Motor neuron (in vitro differentiated cells): Measurements from ENCODE around the gene CD53. TPM values are rescaled to one million over a fixed set of nuclear protein-coding genes. Genes with fewer than 3 reads are reported as not detected.
"Not testable (repeated sequence)": the region's sequence is repeated elsewhere in the genome, so short reads cannot be mapped to it uniquely, and the experiment has no call there.

ENCODE experiments used
- ATAC-seq, 8 experiments: fragments of 200-7000 bp; cut with Tn5 transposase; replicated peaks in 6 of 8; 2 replicates each; pipeline ENCODE4 v1.8.0; 2021; ENCODE audit warnings: mild to moderate bottlenecking in 8 of 8, moderate library complexity in 8 of 8
- H3K27ac ChIP-seq, 2 donors: fragments of 250-450 bp; sonication (Bioruptor Pico); 2 replicates each; pipeline ENCODE4 v1.9.0; 2021; ENCODE audit warnings: antibody characterized with exemption in 2 of 2, mild to moderate bottlenecking in 2 of 2, moderate library complexity in 1 of 2
- H3K4me1 ChIP-seq, 2 donors: fragments of 250-450 bp; sonication (Bioruptor Pico); replicated peaks in 1 of 2; 2 replicates each; pipeline ENCODE4 v1.6.1; 2021; ENCODE audit warnings: antibody characterized with exemption in 2 of 2, mild to moderate bottlenecking in 2 of 2, moderate library complexity in 1 of 2
- H3K4me3 ChIP-seq, 5 donors: fragments of 250-450 bp; sonication (Bioruptor Pico); 2 replicates each; pipeline ENCODE4 v1.9.0; 2021; ENCODE audit warnings: antibody characterized with exemption in 5 of 5, mild to moderate bottlenecking in 5 of 5, moderate library complexity in 4 of 5
- WGBS, 10 experiments: fragments of 450-650 bp; shearing (Covaris generic); methylation state at CpG; one replicate each; pipeline ENCODE4 v1.0.0; 2022; 5-methylcytosine and 5-hydroxymethylcytosine counted together
- in situ Hi-C, 9 experiments: fragments of 400-800 bp; cut with MboI; loops; one replicate each; pipeline ENCODE4 v1.15.0; 2021; ENCODE audit warnings: low sequenced_read_pairs in 9 of 9, low pct_unique_long_range_greater_than_20kb in 2 of 9; ENCODE audit not compliant: unreplicated experiment in 9 of 9
- total RNA-seq, 8 experiments: library from RNA; unstranded; fragments of 300-600 nt; gene quantifications; 2 replicates each; pipeline versions ENCODE4 v1.2.3 to v1.2.4, GENCODE V29; 2022

The CD53 gene, protein sequence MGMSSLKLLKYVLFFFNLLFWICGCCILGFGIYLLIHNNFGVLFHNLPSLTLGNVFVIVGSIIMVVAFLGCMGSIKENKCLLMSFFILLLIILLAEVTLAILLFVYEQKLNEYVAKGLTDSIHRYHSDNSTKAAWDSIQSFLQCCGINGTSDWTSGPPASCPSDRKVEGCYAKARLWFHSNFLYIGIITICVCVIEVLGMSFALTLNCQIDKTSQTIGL
- 1 to 10 TPM in 2 of 8 experiments, under 1 TPM in 3, not detected in 3; 0.43 to 2.3 (median 0.76) TPM for total RNA-seq

DNA sequence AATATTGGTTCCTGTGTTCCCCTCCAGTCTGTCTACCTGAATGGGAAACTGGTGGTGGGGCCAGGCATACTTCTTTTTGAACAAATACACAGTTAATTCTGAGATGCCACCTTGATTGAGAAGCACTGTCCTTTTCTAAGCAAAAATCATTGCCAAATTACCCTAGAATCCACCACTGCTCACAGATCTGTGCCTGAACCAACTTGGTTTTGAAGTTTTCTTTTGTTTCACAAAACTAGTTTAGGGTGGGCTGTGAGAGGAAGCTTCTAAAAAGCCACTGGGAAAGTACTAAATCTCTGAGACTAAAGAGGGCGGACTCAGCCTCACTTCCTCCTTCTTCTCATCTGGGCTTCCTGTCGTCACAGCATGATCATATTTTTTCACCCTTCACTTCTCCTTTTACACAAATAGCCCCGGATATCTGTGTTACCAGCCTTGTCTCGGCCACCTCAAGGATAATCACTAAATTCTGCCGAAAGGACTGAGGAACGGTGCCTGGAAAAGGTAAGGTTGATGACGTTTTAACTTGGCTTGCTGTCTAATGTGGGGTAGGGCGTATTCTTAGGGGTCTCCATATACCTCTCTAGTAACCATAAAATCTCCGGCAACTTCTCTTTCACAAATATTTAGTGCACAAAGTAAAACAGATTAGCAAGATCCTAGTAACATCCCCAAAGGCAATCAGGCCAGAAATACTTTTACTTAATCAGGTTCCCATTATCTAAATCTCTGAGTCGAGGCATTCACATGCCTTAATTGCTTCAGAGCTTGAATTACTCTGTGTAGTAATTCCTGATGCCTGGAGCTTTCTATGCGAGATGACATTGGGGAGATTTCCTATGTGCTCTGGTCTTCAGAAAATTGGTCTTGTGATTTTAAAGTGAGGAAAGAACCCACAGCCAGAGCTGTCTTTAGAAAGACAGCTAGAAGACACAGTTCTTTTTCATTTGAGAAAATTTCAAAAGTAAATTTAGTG is at the start of gene CD53:
CD53 (plus strand) TSS at position 404 of the 976 bp plus-strand sequence. CDS start 18,261 bp downstream, outside the sequence.
- in situ Hi-C loops = no loop called here
- no peak within 1 kb of the TSS for H3K4me3 ChIP-seq

DNA sequence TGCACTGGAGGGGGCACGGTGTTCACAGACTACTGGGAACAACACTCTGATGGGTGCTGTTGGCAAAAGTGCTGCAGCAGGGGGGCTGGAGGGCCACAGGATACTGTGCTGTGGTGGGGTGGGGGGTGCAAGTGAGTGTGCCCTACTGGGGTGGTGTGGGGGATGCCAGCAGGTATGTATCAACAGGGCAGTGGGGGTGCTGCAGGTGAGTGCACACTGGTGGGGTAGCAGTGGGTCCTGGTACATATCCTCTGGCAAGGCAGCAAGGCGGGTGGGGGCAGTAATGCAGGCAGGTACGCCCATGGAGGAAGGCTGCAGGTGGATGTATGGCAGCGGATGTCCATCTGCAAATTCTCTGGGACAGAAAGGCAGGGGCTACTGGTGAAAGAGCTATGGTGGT is 48.8 kb upstream of the CD53 start:
- no peak overlapping the region for H3K4me3 ChIP-seq
- 0 to 92% (median 30%) methylated on average over 1 to 3 of the region's 4 CpGs; no CpG with 5 or more reads in 6 of the 10 experiments for WGBS, 10 experiments
- H3K4me1 ChIP-seq = no peaks in the 10 kb centered on the region
- in situ Hi-C loops = no loop called here
- ATAC-seq = no peak
- H3K27ac ChIP-seq = no peak overlapping the region

More for the DNA sequence above, at the start of gene CD53:
- H3K4me1 ChIP-seq = no peaks in the 10 kb centered on the region
- no peak within 1 kb of the TSS for H3K27ac ChIP-seq
- ATAC-seq = no peak
- 12 to 79% (median 60%) methylated on average over 1 to 11 of the region's 11 CpGs; no CpG with 5 or more reads in 1 of the 10 experiments for WGBS, 10 experiments

DNA sequence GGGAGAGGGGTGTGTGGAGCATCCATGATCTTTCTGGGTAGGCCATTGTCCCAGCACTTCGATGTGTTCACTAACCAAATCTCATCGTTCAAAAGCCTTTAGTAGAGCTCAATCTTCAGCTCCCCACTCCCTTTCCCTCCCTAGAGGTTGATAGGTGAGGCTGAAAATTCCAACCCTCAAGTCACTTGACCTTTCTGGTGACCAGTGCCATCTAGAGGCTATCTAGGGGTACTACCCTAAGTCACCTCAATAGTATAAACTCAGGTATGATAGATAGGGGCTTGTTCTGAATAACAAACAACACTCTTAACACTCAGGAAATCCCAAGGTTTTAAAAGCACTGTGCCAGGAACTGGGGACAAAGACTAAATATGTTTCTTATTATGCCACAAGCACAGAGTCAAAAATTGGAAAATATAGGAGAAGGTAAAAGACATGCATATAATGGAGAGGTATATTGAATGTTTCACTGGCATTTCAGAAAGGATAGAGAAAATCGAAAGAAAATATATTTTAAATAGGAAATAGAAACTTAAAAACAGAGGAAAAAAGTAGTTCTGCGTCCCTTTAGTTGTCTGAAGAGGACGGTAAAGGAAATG is 42.9 kb upstream of the CD53 start:
- no peak overlapping the region for H3K4me3 ChIP-seq
- in situ Hi-C loops = no loop called here
- H3K4me1 ChIP-seq = no peaks in the 10 kb centered on the region
- peak in 3 of 8 experiments; percentile 46 to 57 (median 56) for ATAC-seq
- WGBS, 10 experiments = 2 to 61% (median 30%) methylated on average over 3 to 5 of the region's 5 CpGs
- no peak overlapping the region for H3K27ac ChIP-seq

DNA sequence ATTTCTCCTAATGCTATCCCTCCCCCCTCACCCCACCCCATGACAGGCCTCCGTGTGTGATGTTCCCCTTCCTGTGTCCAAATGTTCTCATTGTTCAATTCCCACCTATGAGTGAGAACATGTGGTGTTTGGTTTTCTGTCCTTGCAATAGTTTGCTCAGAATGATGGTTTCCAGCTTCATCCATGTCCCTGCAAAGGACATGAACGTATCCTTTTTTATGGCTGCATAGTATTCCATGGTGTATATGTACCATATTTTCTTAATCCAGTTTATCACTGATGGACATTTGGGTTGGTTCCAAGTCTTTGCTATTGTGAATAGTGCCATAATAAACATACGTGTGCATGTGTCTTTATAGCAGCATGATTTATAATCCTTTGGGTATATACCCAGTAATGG is 39.2 kb upstream of the CD53 start:
- 83 to 86% methylated on average over 1 of the region's 3 CpGs; no CpG with 5 or more reads in 8 of the 10 experiments for WGBS, 10 experiments
- H3K27ac ChIP-seq, H3K4me3 ChIP-seq, ATAC-seq, H3K4me1 ChIP-seq, in situ Hi-C loops: not testable (repeated sequence)

DNA sequence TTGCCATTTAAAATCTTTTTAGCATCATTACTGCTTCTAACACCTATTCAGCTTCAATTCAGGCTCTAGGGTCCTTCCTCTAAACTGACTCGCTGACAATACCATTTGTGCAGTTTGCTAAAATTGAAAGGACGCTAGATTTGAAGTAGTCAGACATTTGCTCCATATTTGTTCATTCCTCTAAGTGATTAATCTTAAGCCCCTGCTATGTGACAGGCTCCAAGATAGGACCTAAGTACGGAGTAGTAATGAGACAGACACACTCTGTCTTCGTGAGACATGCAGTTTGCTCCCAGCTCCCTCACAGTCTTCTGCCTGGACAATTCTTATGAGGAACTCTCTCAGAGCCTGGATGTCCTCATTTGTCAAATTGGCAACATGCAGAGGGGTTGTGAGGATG is 26.1 kb upstream of the CD53 start:
- no peak overlapping the region for H3K4me3 ChIP-seq
- H3K27ac ChIP-seq = no peak overlapping the region
- 0 to 86% (median 51%) methylated on average over 1 to 4 of the region's 4 CpGs; no CpG with 5 or more reads in 1 of the 10 experiments for WGBS, 10 experiments
- in situ Hi-C loops = no loop called here
- H3K4me1 ChIP-seq = no peaks in the 10 kb centered on the region
- ATAC-seq = no peak

DNA sequence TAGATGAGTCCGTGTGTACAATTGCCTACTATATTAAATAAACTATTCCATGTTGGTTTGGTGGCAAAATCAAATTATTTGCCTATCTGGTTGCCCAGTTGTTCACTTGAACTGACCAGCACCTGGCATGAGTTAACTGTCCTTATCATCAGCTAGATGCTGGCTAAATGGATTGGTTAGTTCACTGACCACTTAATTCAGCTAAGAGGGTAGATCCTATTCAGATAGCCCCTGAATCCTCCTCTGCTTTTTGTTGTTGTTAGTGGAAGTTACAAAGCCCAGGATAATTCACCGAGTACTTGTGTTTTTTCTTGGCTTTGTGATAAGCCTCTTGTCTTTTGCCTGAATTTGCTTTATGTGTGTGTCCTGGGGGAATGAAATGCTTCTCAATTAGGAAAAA is 22.8 kb upstream of the CD53 start:
- Histone ChIP-seq H3K4me3 (no peak overlapping the region), H3K27ac (no peak overlapping the region), H3K4me1 (no peaks in the 10 kb centered on the region)
- 0 to 63% (median 38%) methylated on average over 1 to 2 of the region's 2 CpGs for WGBS, 10 experiments
- in situ Hi-C loops = no loop called here
- no peak for ATAC-seq

DNA sequence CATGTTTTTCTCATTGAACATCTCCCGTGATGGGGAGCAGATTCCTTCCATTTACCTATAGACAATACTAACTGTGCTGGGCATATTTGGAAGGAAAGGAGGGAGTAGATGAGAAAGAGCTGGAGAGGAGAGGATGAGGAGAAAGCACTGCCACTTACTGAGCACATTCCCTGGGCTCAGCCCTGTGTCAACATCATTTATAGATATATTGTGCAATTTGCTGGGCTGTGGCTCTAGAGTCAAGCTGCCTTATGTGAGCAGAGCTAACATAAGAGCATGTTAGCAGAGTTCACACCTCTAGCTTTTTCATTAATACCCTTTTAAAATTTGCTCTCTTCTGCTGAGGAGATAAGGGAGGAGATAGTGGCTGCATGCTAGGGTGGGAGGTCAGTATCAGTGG is 22.3 kb upstream of the CD53 start:
- 0 to 73% (median 13%) methylated on average over 1 of the region's 1 CpG; no CpG with 5 or more reads in 4 of the 10 experiments for WGBS, 10 experiments

DNA sequence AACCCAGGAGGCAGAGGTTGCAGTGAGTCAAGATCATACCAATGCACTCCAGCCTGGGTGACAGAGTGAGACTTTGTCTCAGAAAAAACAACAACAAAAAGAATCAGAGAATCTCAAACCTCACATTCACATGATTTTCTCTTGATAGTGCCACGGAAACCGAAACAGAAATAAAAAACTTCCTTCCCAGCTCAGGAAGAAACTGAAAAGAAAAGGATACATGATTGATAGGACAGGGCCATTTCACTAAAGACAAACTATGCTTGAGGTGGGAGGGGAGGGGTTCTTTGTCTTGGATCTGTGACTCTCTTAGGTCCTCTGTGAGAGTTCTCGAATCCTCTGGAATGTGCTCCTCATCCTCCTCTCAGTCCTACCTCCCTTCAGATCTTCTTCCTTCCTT is 19.8 kb upstream of the CD53 start:
- Histone ChIP-seq H3K4me1 (no peaks in the 10 kb centered on the region), H3K4me3 (no peak overlapping the region), H3K27ac (no peak overlapping the region)
- 0 to 83% (median 47%) methylated on average over 1 to 3 of the region's 3 CpGs; no CpG with 5 or more reads in 1 of the 10 experiments for WGBS, 10 experiments
- ATAC-seq = no peak
- in situ Hi-C loops = no loop called here

More for the DNA sequence above, 22.3 kb upstream of the CD53 start:
- Histone ChIP-seq H3K4me3 (no peak overlapping the region), H3K27ac (no peak overlapping the region), H3K4me1 (no peaks in the 10 kb centered on the region)
- ATAC-seq = peak in 1 of 8 experiments; percentile 33
- in situ Hi-C loops = no loop called here

DNA sequence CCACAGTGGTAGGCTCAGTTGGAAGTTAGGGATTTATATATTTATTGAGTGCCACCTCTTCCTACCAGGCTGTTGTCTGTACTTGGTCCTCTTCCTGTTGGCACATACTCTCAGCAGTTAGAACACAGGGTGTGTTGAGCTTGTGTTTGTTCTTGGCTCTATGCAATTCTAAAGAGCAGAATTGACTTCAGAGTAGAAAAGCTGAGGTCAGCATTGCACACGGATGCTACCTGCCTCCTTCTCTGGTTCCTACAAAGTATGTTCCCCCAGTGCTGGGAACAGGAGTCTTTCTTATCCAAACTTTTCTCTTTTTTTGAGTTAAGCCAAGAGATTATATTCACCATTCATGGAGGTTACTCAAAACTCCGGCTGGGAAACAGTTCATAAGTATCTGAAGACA is 16.5 kb upstream of the CD53 start:
- WGBS, 10 experiments = 0 to 80% (median 54%) methylated on average over 1 to 2 of the region's 2 CpGs; no CpG with 5 or more reads in 1 of the 10 experiments
- no peaks in the 10 kb centered on the region for H3K4me1 ChIP-seq
- H3K27ac ChIP-seq = no peak overlapping the region
- ATAC-seq = no peak
- in situ Hi-C loops = no loop called here
- no peak overlapping the region for H3K4me3 ChIP-seq

DNA sequence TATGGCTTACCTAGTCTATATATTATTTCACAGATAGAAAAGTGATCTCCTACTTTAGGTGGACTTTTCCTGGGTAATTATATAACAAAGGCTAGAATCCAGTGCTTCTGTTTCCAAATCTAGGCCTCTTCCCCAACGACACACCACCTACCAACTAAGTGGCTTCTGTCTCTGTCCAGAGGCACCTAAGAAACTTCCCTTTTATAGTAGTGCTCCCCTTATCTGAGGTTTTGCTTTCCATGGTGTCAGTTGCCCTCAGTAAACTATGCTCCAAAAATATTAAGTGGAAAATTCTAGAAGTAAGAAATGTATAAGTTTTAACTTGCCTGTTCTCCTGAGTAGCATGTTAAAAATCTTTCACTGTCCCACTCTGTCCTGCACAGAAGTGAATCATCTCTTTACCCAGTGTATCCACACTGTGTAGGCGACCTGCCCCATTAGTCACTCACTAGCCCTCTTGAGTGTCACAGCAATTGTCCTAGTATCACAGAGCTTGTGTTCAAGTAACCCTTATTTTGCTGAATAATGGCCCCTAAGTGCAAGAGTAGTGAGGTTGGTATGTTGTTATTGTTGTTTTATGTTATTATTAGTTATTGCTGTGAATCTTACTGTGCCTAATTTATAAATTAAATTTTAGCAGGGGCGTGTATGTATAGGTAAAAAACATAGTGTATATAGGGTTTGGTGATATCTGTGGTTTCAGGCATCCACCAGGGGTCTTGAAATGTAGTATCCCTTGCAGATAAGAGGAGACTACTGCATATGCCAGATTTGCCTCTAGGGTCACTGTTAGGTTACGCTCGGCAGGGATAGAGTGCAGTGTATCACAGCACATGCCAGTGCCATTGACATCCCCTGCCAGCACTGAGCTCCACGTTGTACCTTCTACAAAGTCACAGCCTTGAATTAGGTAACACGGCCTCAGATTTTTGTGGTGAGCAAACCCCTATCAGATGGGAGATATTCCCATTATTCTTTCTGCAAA is 14.7 kb upstream of the CD53 start:
- Histone ChIP-seq H3K4me1 (no peaks in the 10 kb centered on the region), H3K4me3 (no peak overlapping the region), H3K27ac (no peak overlapping the region)
- 4 to 74% (median 35%) methylated on average over 2 to 7 of the region's 7 CpGs; no CpG with 5 or more reads in 2 of the 10 experiments for WGBS, 10 experiments
- ATAC-seq = no peak
- in situ Hi-C loops = no loop called here

DNA sequence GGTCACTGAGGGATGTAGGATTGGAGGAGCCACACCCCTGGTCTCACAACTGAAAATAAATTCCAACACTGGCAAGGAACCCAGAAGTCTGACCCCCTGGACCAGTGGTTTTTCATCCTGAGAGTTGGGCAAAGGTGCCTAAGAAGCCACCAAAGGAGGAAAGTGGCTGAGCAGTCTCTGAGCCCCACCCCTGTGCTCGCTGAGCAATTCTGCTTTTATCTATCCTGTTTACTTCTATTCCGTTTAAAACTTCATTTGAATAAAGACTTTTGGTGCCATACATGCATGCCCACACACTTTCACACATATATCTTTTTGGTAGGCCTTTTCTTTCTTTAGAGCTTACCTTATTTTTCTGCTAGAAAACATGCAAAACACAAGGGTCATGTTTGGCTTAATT is 13.9 kb upstream of the CD53 start:
- 17 to 100% (median 65%) methylated on average over 1 to 2 of the region's 2 CpGs; no CpG with 5 or more reads in 4 of the 10 experiments for WGBS, 10 experiments
- in situ Hi-C loops = no loop called here
- no peak overlapping the region for H3K4me3 ChIP-seq
- H3K4me1 ChIP-seq = no peaks in the 10 kb centered on the region
- ATAC-seq = no peak
- H3K27ac ChIP-seq = no peak overlapping the region

DNA sequence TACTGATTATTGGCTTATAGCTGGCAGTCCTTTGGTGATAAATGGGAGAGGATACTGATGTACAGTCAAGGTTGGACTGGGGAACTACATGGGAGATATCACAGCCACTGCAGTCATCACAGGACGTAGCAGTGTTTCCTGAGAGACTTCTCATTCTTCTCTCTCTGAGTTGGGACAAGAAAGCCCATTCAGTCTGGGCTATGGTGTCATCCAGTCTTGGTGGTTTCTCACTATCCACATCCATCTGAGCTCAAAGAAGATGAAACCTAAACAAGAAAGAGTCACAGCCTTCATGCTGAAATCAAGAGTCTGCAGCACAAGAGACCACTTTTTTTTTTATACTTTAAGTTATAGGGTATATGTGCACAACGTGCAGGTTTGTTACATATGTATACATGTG is 12.8 kb upstream of the CD53 start:
- in situ Hi-C loops = no loop called here
- Histone ChIP-seq H3K4me3 (no peak overlapping the region), H3K27ac (no peak overlapping the region), H3K4me1 (no peaks in the 10 kb centered on the region)
- ATAC-seq = no peak
- WGBS, 10 experiments = 8 to 63% (median 48%) methylated on average over 1 to 2 of the region's 2 CpGs; no CpG with 5 or more reads in 4 of the 10 experiments
